Activated T-cell treated with anti-CD3 and anti-CD28 coated beads, Interleukin-2, amount 50 U/mL, for 4 hours (primary cell): ENCODE results near the gene ALDOB. TPM values are rescaled to one million over a fixed set of nuclear protein-coding genes. Genes with fewer than 3 reads are reported as not detected.
A peak's percentile ranks its signal among the peaks of the same experiment; 100 is the strongest.

Experiments used
- ATAC-seq, 2 donors: fragments of 200-7000 bp; cut with Tn5 transposase; one replicate each; pipeline ENCODE4 v1.10.0; 2021
- DNase-seq: peaks from one replicate; pipeline ENCODE4 v3.0.0-alpha.2; 2020
- H3K27me3 Mint-ChIP-seq: one replicate; pipeline ENCODE4 v1.8.0; 2021; ENCODE audit warnings: low read depth, mixed read lengths
- H3K36me3 Mint-ChIP-seq: one replicate; pipeline ENCODE4 v1.8.0; 2022; ENCODE audit warnings: mixed read lengths; ENCODE audit not compliant: insufficient read depth
- H3K4me1 Mint-ChIP-seq: one replicate; pipeline ENCODE4 v1.8.0; 2021; ENCODE audit warnings: low read depth, mixed read lengths
- H3K4me3 Mint-ChIP-seq: one replicate; pipeline ENCODE4 v1.8.0; 2021; ENCODE audit warnings: mild to moderate bottlenecking, moderate library complexity, mixed read lengths
- H3K9me3 Mint-ChIP-seq: one replicate; pipeline ENCODE4 v1.8.0; 2021; ENCODE audit warnings: mixed read lengths
- total RNA-seq, 3 donors: library from RNA; stranded (reverse); gene quantifications; one replicate each; pipeline ENCODE4 v1.2.1, GENCODE V29; 2021

The ALDOB gene
- total RNA-seq, 3 donors from 2014 or later = 0.79 to 1.3 (median 0.89) TPM

DNA sequence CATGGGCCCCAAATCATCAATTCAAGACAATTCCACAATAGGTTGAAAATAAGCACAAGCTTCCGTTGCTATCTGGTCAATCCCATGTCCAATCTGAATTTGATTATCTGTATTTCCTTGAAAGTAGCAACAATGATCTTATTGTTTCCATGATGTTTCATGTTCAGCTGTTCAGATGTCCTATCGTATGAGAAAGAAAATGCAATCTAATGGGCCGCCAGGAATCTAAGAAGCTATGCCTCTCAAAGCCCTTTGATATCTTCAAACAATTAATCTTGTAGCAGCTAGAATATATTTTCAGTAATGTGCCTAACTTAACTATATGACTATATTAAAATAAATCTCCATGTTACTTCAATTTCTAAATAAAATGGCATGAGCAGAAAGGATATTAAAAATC is 32.1 kb upstream of the ALDOB start:
- Mint-ChIP-seq H3K4me3 (no peak overlapping the region), H3K27me3 (peaks cover 29% of the 10 kb centered on the region), H3K36me3 (no peaks in the 10 kb centered on the region), H3K9me3 (no peaks in the 10 kb centered on the region), H3K4me1 (peaks cover 2% of the 10 kb centered on the region)
- ATAC-seq (no peak), DNase-seq (no peak)

GRCh38 chr9:101466863-101467262 is 31.3 kb upstream of the ALDOB start:
- H3K4me3 Mint-ChIP-seq = no peak overlapping the region
- ATAC-seq (no peak), DNase-seq (no peak)
- H3K36me3 Mint-ChIP-seq = no peaks in the 10 kb centered on the region
- H3K9me3 Mint-ChIP-seq = no peaks in the 10 kb centered on the region
- peaks cover 2% of the 10 kb centered on the region for H3K4me1 Mint-ChIP-seq
- peaks cover 24% of the 10 kb centered on the region for H3K27me3 Mint-ChIP-seq

DNA sequence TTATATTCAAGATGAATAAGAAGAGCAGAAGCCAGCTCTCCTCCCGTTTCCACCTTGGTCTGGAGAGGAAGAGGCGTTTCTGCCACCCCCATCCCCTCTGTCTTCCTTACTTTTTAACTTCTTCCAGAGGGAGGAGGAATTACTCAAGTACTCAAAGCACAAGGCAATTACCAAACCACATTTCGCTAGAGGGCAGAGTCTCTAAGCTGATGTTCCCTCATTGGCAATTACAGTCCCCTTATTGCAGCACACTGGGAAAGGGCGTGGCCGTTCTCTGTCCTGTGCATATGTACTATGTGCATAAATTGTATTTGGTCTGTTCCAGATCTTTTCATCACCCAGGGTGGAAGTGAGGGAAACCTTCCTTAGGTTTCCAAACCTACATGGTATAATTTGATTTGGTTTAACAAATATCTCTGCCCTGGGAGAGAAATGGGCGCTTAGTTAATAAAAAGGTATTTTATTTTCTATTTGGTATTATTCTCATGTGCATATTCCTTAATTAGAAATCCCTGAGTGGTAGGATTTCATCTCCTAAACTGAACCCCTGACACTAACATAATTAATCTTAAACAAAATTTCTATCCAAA is 29.8 kb upstream of the ALDOB start:
- peaks cover 2% of the 10 kb centered on the region for H3K4me1 Mint-ChIP-seq
- peaks cover 26% of the 10 kb centered on the region for H3K27me3 Mint-ChIP-seq
- no peak for DNase-seq
- no peaks in the 10 kb centered on the region for H3K9me3 Mint-ChIP-seq
- H3K36me3 Mint-ChIP-seq = no peaks in the 10 kb centered on the region
- ATAC-seq = no peak
- H3K4me3 Mint-ChIP-seq = no peak overlapping the region

DNA sequence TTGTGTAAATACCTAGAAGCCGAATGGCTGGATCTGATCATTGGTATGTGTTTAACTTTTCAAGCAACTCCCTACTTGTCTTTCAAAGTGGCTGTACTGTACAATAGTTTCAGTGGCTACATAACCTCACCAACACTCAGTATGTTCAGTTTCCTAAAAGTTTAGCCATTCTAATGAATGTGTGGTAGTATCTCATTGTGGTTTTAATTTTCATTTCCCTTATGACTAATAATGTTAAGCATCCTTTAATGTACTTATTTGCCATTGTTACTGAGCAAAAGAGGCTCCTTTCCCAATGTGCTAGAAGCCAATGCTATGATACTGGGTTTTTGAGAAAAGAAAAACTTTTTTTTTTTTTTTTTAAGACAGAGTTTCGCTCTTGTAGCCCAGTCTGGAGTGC is 27.8 kb upstream of the ALDOB start:
- DNase-seq (no peak), ATAC-seq (no peak)
- Mint-ChIP-seq H3K9me3 (no peaks in the 10 kb centered on the region), H3K36me3 (no peaks in the 10 kb centered on the region), H3K4me3 (no peak overlapping the region), H3K27me3 (peaks cover 23% of the 10 kb centered on the region), H3K4me1 (peaks cover 2% of the 10 kb centered on the region)

DNA sequence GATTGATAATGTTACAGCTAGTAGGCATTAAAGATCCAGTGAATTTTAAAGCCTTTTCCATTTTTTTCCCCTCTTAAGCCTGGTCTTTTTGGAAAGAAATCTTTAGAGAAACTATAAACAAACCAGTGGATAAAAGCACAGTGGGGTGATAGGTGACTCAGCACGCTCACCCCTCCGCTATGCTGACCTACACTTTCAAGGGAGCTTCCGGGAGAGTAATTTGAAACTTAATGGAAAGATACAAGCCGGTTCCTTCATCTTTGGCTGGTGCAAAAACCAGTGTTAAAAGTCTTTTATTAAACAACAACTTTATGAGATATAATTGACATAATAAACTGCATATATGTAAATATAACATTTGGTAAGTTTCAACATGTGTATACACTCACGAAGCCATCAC is 27.0 kb upstream of the ALDOB start:
- Mint-ChIP-seq H3K27me3 (peaks cover 23% of the 10 kb centered on the region), H3K36me3 (no peaks in the 10 kb centered on the region), H3K9me3 (no peaks in the 10 kb centered on the region), H3K4me3 (no peak overlapping the region), H3K4me1 (peaks cover 2% of the 10 kb centered on the region)
- no peak for ATAC-seq
- no peak for DNase-seq

DNA sequence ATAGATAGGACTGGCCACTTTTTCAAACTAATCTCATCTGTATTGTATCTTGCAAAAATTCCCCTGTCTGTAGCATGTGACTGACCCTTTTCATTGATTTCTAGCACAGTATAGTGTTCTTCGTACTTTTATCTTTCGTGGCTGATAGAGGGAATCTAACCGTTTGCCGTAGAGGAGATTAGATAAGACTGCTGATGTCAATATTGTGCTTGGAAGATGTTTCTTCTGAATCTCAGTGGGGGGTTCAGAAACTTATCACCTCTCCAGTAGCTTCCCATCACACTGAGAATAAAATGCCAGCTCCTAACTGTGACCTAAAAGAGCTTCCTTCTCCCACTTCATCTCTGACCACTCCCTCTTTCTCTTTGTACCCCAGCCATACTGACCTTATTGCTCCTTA is 25.4 kb upstream of the ALDOB start:
- ATAC-seq = no peak
- H3K9me3 Mint-ChIP-seq = no peaks in the 10 kb centered on the region

DNA sequence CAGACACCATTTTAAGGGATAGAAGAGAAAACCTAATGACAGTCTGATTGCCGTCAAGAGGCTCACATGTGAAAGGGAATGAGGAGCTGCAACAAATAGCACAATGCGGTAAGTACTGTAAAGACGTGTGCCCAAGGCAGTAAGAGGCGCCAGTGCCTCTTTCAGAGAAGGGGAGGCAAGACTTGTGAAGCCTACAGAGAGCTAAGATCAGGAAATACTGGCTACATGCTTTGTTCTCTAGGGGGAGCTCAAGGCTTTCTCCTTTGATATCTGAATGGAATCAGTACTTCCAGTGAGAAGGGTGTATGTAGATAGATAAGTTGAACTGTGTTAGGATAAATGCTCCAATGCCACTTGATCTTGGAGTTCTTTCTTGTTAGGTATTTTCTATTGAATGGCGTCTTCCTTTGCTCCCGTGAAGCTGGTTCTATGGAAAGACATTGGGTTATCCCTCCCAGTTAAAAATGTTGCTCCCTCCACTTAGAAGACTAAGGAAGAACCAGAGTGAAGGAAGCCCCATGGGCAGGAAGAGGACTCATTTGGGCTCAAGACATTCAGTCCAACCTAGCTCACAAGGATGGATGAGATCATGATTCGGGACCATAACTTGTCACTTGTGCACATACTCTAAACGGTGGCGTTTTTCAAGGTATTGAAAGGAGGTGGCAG is 23.5 kb upstream of the ALDOB start:
- Mint-ChIP-seq H3K36me3 (no peaks in the 10 kb centered on the region), H3K9me3 (no peaks in the 10 kb centered on the region), H3K27me3 (peaks cover 17% of the 10 kb centered on the region), H3K4me3 (no peak overlapping the region), H3K4me1 (no peaks in the 10 kb centered on the region)
- ATAC-seq (peak; percentile 75 to 77), DNase-seq (no peak)

More for the DNA sequence above, 25.4 kb upstream of the ALDOB start:
- H3K27me3 Mint-ChIP-seq = peaks cover 19% of the 10 kb centered on the region
- no peak overlapping the region for H3K4me3 Mint-ChIP-seq
- H3K4me1 Mint-ChIP-seq = no peaks in the 10 kb centered on the region
- no peaks in the 10 kb centered on the region for H3K36me3 Mint-ChIP-seq
- no peak for DNase-seq

- ATAC-seq (no peak), DNase-seq (no peak)
- H3K4me3 Mint-ChIP-seq = no peak overlapping the region
- H3K36me3 Mint-ChIP-seq = no peaks in the 10 kb centered on the region
- H3K9me3 Mint-ChIP-seq = no peaks in the 10 kb centered on the region
- H3K4me1 Mint-ChIP-seq = no peaks in the 10 kb centered on the region
- H3K27me3 Mint-ChIP-seq = peaks cover 14% of the 10 kb centered on the region
These were observed 21.4 kb upstream of the ALDOB start for GRCh38 chr9:101457003-101457402.

DNA sequence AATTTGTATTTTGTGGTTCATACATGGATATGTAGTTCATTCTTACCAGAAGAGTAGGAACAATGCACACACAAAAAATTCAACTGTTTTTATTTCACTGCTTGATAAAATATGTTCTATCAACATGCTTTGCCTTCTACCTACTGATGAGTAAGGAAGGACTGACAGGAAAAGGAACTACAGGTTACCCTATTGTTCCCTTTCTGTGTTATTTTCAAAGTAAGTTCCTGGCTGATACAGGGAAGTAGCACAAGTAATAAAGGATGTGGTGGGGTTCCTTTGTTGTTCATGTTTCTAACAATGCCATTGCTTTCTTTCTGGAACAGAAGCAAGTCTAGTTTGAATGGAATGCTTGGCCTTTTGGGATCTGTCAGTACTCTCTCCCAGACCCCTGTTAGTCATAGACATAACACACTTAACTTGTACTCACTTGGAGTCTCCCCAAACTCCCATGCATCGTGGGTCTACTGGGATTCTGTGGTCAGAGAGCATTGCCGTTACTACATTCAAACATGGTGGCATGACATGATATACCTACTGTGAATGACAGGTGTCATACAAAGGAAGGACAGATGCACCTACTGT is 20.2 kb upstream of the ALDOB start:
- DNase-seq (no peak), ATAC-seq (no peak)
- Mint-ChIP-seq H3K9me3 (no peaks in the 10 kb centered on the region), H3K4me1 (no peaks in the 10 kb centered on the region), H3K36me3 (no peaks in the 10 kb centered on the region), H3K4me3 (no peak overlapping the region), H3K27me3 (peaks cover 18% of the 10 kb centered on the region)

DNA sequence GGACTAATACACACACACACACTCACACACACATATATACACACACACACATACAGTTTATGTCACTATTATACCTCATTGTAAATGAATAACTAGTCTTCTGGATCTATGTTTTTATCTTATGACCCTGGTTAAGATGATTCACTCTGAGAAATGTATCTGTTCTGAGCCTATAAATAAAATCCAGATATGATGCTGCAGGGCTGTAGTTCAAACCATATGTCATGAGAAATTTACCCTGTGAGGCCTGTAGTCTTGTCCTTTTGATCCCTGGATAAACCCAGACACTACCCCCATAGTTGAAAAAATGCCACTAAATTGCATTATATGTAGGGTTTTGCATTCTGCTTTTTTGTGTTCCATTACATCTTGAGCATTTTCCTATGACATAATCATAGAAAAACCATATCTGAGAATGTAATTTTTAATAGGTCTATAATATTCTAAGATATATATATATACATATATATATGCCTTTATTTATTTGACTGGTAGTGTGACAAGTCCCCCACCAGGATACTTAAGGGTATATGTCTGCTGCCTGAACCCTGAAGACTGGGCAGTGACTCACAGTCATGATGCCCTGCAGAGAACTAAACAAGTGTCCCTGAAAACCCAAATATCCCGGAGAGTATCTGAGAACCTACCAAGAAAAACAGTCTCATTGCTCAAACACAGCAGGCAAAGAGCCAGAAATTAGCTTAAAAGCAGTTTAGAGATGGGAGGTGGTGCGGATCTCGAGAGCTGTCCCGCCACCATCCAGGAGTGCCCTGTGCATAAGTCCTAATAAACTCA is 18.4 kb upstream of the ALDOB start:
- peaks cover 5% of the 10 kb centered on the region for H3K4me1 Mint-ChIP-seq
- no peaks in the 10 kb centered on the region for H3K36me3 Mint-ChIP-seq
- H3K9me3 Mint-ChIP-seq = no peaks in the 10 kb centered on the region
- H3K4me3 Mint-ChIP-seq = no peak overlapping the region
- DNase-seq (no peak), ATAC-seq (no peak)
- H3K27me3 Mint-ChIP-seq = peaks cover 23% of the 10 kb centered on the region

GRCh38 chr9:101451498-101451897 is 15.9 kb upstream of the ALDOB start:
- H3K9me3 Mint-ChIP-seq = no peaks in the 10 kb centered on the region
- DNase-seq (no peak), ATAC-seq (no peak)
- H3K4me3 Mint-ChIP-seq = no peak overlapping the region
- peaks cover 38% of the 10 kb centered on the region for H3K27me3 Mint-ChIP-seq
- H3K4me1 Mint-ChIP-seq = peaks cover 10% of the 10 kb centered on the region
- no peaks in the 10 kb centered on the region for H3K36me3 Mint-ChIP-seq

DNA sequence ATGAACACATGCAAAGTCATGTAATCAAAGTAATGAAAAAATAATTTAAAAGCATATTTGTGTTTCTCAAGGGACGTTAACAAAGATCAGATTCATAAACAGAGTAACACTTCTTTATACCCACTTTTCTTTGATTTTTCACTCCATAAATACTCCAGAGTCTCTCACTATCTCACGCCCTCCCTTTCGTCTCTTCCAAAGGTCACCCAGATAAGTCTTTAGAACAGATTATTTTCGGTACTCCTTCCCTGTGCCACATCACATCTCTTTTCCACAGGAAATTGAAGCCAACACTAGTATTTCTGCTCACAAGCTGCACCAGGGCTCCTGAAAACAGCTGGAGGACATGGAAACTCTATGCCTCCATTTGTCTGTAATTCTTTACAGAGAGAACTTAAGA is 15.4 kb upstream of the ALDOB start:
- ATAC-seq (no peak), DNase-seq (no peak)
- Mint-ChIP-seq H3K4me1 (peaks cover 10% of the 10 kb centered on the region), H3K27me3 (peaks cover 43% of the 10 kb centered on the region), H3K36me3 (no peaks in the 10 kb centered on the region), H3K4me3 (no peak overlapping the region), H3K9me3 (no peaks in the 10 kb centered on the region)

- peak; percentile 20 for DNase-seq
- H3K27me3 Mint-ChIP-seq = peaks cover 57% of the 10 kb centered on the region
- H3K4me1 Mint-ChIP-seq = peaks cover 10% of the 10 kb centered on the region
- peak; percentile 95 to 97 for ATAC-seq
- H3K4me3 Mint-ChIP-seq = peak overlapping the region; percentile 55
- H3K36me3 Mint-ChIP-seq = no peaks in the 10 kb centered on the region
- H3K9me3 Mint-ChIP-seq = no peaks in the 10 kb centered on the region
These were observed 13.6 kb upstream of the ALDOB start for GRCh38 chr9:101449071-101449721.

- Mint-ChIP-seq H3K4me1 (peaks cover 10% of the 10 kb centered on the region), H3K36me3 (no peaks in the 10 kb centered on the region), H3K4me3 (peak overlapping the region; percentile 51), H3K27me3 (peaks cover 60% of the 10 kb centered on the region), H3K9me3 (no peaks in the 10 kb centered on the region)
- DNase-seq (no peak), ATAC-seq (no peak)
These were observed 13.1 kb upstream of the ALDOB start for GRCh38 chr9:101448680-101449070.
